Naive thymus-derived CD8-positive, alpha-beta T cell (primary cell): ENCODE measurements around the gene SLC25A10. TPM values are rescaled to one million over a fixed set of nuclear protein-coding genes. Genes with fewer than 3 reads are reported as not detected.

Source experiments
- ATAC-seq, 2 donors: fragments of 150-1000 bp; cut with Tn5 transposase in 1 of 2; sonication (Bioruptor Pico), chemical (Tn5 transposase) in 1 of 2; 1 replicate in 1 of 2; 2 replicates in 1 of 2; pipeline ENCODE4 v1.10.0; 2021; ENCODE audit warnings: mild to moderate bottlenecking in 2 of 2, moderate library complexity in 2 of 2
- POLR2A ChIA-PET: fragments of 350-600 bp; sonication (Branson Sonifier 250); formaldehyde crosslinking; loops from one replicate; lab custom pipeline; 2021; ENCODE audit warnings: antibody characterized with exemption; lab: Charles Lee
- DNase-seq, 10 donors: peaks; one replicate each; pipeline versions ENCODE4 v3.0.0 to v3.0.0-alpha.2; 2020 to 2022
- H3K27ac Mint-ChIP-seq, 10 donors: one replicate each; pipeline ENCODE4 v1.8.0; 2020 to 2022; ENCODE audit warnings: mild to moderate bottlenecking in 10 of 10, mixed read lengths in 10 of 10, moderate library complexity in 4 of 10, inconsistent platforms in 1 of 10
- H3K27me3 Mint-ChIP-seq, 5 donors: one replicate each; pipeline ENCODE4 v1.8.0; 2021 to 2022; ENCODE audit warnings: mixed read lengths in 5 of 5
- H3K36me3 Mint-ChIP-seq, 3 donors: one replicate each; pipeline ENCODE4 v1.8.0; 2020 to 2022; ENCODE audit warnings: mixed read lengths in 3 of 3, mild to moderate bottlenecking in 2 of 3, inconsistent platforms in 1 of 3
- H3K4me1 Mint-ChIP-seq, 4 donors: one replicate each; pipeline ENCODE4 v1.8.0; 2021 to 2022; ENCODE audit warnings: mixed read lengths in 4 of 4
- H3K4me3 Mint-ChIP-seq, 10 donors: one replicate each; pipeline ENCODE4 v1.8.0; 2020 to 2022; ENCODE audit warnings: mild to moderate bottlenecking in 10 of 10, mixed read lengths in 10 of 10, moderate library complexity in 6 of 10, inconsistent platforms in 1 of 10
- H3K9me3 Mint-ChIP-seq, 9 donors: one replicate each; pipeline ENCODE4 v1.8.0; 2020 to 2022; ENCODE audit warnings: mixed read lengths in 9 of 9, mild to moderate bottlenecking in 3 of 9, inconsistent platforms in 1 of 9, moderate library complexity in 1 of 9
- polyA plus RNA-seq, 3 donors: library from polyadenylated mRNA; unstranded; fragments of 300-500 nt; fragmentation: Illumina TruSeq; gene quantifications; one replicate each; pipeline ENCODE4 v1.2.3, GENCODE V29; 2021
- total RNA-seq, 8 experiments: library from RNA in 2 of 8; stranded (reverse) in 2 of 8; gene quantifications; one replicate each; pipeline ENCODE4 v1.2.3 and lab custom pipeline; 2021 to 2026

SLC25A10 gene
- total and polyA plus RNA-seq, 5 experiments from 2014 or later: 2.3 to 6.1 (median 4.4) TPM

DNA sequence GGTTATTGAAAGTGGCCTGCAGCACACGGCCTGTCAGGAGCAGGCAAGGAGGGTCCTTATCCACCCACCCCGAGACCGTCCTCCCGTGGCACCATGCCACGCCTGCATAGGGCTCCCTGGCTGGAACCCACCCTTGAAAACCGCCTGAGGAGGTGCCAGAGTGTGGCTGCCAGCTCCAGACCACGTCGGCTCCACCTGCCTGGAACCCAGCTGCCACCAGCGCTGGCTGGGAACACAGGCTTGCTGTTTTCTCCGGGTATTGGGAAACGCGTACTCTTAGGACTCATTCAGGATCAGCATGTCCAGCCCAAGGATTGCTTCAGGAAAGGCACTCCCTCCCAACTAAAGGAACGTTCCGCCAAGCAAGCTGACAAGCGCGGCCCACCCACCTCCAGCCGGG lies 35.2 kb upstream of the SLC25A10 start:
- POLR2A ChIA-PET: interaction anchor here (0.8 to 1.3 kb wide), 2 partner anchors 11 to 1100 kb away, joined by 3 to 4 read pairs; partner anchors contain the start of genes CCDC137 and OXLD1
- Mint-ChIP-seq H3K9me3 (no peaks in the 10 kb centered on the region), H3K4me3 (no peak overlapping the region), H3K4me1 (peaks cover 1 to 15% (median 9%) of the 10 kb centered on the region in 4 donors), H3K27me3 (no peaks in the 10 kb centered on the region), H3K27ac (peak overlapping the region in 1 of 10 donors; percentile 7), H3K36me3 (peaks cover 0 to 28% (median 0%) of the 10 kb centered on the region in 3 donors)
- DNase-seq: no peak
- no peak for ATAC-seq

DNA sequence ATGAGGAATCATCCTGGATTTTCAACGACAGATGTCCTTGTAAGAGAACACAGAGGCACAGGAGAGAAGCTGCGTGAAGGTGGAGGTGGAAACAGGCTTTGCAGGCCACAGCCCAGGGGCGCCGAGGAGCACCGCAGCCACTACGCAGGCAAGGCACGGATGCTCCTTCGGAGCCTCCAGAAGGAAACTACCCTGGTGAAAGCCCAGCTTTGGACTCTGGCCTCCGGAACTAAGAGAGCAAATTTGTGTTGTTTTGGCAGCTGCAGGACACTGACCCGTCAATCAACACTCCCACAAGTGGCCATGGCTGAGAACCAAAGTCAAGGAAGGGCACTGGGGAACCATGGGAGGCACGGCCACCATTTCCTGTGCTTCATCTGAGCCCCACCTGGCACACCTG lies 31.9 kb upstream of the SLC25A10 start:
- ATAC-seq (no peak), DNase-seq (no peak)
- Mint-ChIP-seq H3K4me1 (peaks cover 9 to 37% (median 29%) of the 10 kb centered on the region in 4 donors), H3K4me3 (peak overlapping the region in 3 of 10 donors; percentile 18 to 41 (median 36)), H3K9me3 (peaks cover 0 to 2% (median 0%) of the 10 kb centered on the region in 9 donors), H3K36me3 (peaks cover 0 to 6% (median 0%) of the 10 kb centered on the region in 3 donors), H3K27ac (no peak overlapping the region), H3K27me3 (no peaks in the 10 kb centered on the region)
- POLR2A ChIA-PET: no interaction called here

DNA sequence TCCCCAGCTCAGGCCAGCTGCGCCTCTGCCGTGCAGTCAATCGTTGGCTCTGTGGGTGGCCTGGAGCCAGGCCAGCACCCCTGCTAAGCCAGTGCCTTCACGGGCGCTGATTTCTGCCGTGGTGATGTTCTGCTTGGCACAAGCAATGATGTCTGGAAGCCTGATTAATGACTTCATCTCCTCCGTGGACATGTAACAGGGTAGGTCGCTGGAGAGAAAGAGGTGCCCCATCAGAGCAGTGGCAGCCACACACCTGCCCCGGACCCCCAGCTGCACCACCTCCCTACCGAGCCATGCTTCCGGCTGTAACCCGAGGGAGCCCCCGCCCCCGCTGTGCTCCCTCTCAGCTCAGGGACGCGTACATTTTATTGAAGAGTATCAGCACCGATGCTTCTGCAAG lies 30.4 kb upstream of the SLC25A10 start:
- POLR2A ChIA-PET: interaction anchor here (1.0 to 5.6 kb wide), 8 partner anchors 8 to 390 kb away, joined by 3 to 80 read pairs (median 7); partner anchors contain the start of genes CCDC137, FAAP100, OXLD1 and SLC25A10
- ATAC-seq (no peak), DNase-seq (no peak)
- H3K27me3 Mint-ChIP-seq: no peaks in the 10 kb centered on the region
- H3K4me3 Mint-ChIP-seq: peak overlapping the region in 7 of 10 donors; percentile 4 to 48 (median 11)
- H3K27ac Mint-ChIP-seq: peak overlapping the region in 2 of 10 donors; percentile 34 to 40
- H3K9me3 Mint-ChIP-seq: peaks cover 0 to 2% (median 0%) of the 10 kb centered on the region in 9 donors
- peaks cover 9 to 43% (median 27%) of the 10 kb centered on the region in 4 donors for H3K4me1 Mint-ChIP-seq
- H3K36me3 Mint-ChIP-seq: peaks cover 0 to 11% (median 0%) of the 10 kb centered on the region in 3 donors

DNA sequence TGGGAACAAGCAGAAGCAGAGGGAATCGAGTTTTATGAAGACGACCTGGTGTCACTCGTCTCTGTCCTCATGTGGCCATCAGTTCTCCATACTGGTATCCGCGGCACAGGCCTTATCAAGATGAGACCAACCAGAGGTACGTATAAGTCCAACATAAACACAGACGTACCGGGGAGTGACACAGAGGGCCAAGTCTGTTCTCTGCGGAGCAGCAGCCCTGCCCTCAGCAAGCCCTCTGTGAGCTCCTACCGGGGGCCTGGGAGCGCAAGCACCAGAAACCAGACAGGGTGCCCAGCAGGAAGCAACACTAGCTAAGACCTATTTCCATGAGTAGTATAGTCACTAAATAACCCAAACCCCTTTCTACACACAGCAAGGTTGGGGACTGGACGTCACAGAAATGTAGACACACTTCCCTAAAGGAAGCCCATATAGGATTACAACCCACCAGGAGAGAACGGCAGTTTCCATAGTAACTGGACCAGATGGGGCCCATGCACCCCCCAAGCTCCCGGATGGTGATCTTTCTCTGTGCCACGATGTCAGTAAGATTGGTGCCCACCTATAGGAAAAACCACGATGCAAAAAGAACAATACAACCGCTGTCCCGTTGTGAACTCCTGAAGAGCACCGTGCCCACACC lies 29.4 kb upstream of the SLC25A10 start:
- DNase-seq (no peak), ATAC-seq (no peak)
- Mint-ChIP-seq H3K4me3 (peak overlapping the region; percentile 87 to 100 (median 98)), H3K27me3 (no peaks in the 10 kb centered on the region), H3K9me3 (peaks cover 0 to 2% (median 0%) of the 10 kb centered on the region in 9 donors), H3K27ac (peak overlapping the region; percentile 66 to 98 (median 92)), H3K4me1 (peaks cover 15 to 50% (median 30%) of the 10 kb centered on the region in 4 donors), H3K36me3 (peaks cover 0 to 20% (median 0%) of the 10 kb centered on the region in 3 donors)
- POLR2A ChIA-PET: interaction anchor here (0.6 to 5.8 kb wide), 15 partner anchors 8 to 1228 kb away, joined by 3 to 80 read pairs (median 4); partner anchors contain the start of genes CCDC137, FAAP100, MCRIP1 and MRPL12

DNA sequence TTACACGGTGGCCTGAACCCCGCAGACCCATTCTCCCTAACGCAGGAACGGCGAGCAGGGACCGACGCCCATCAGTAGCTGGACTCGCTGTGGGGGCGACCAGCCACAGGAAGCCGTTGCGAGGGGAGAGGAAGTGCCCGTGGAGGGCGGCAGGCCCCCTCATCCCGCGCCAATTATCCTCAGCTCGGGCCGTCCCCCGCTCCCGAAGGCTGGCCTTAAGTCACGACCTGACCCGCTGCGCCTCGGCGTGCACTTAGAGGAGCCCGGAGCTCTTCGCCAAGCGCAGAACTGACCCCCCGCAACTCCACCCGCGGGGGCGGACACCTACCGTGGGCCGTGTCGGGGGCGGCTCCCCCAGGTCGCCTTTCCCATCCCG lies 28.9 kb upstream of the SLC25A10 start:
- Mint-ChIP-seq H3K4me3 (peak overlapping the region; percentile 87 to 100 (median 98)), H3K9me3 (peaks cover 0 to 2% (median 0%) of the 10 kb centered on the region in 9 donors), H3K36me3 (peaks cover 0 to 20% (median 0%) of the 10 kb centered on the region in 3 donors), H3K27me3 (no peaks in the 10 kb centered on the region), H3K4me1 (peaks cover 15 to 50% (median 30%) of the 10 kb centered on the region in 4 donors), H3K27ac (peak overlapping the region; percentile 66 to 98 (median 92))
- DNase-seq (no peak), ATAC-seq (peak; percentile 20 to 41)
- POLR2A ChIA-PET: interaction anchor here (0.6 to 5.8 kb wide), 26 partner anchors 8 to 1229 kb away, joined by 3 to 80 read pairs (median 4); partner anchors contain the start of genes CCDC137, CEP131, FAAP100 and MCRIP1

DNA sequence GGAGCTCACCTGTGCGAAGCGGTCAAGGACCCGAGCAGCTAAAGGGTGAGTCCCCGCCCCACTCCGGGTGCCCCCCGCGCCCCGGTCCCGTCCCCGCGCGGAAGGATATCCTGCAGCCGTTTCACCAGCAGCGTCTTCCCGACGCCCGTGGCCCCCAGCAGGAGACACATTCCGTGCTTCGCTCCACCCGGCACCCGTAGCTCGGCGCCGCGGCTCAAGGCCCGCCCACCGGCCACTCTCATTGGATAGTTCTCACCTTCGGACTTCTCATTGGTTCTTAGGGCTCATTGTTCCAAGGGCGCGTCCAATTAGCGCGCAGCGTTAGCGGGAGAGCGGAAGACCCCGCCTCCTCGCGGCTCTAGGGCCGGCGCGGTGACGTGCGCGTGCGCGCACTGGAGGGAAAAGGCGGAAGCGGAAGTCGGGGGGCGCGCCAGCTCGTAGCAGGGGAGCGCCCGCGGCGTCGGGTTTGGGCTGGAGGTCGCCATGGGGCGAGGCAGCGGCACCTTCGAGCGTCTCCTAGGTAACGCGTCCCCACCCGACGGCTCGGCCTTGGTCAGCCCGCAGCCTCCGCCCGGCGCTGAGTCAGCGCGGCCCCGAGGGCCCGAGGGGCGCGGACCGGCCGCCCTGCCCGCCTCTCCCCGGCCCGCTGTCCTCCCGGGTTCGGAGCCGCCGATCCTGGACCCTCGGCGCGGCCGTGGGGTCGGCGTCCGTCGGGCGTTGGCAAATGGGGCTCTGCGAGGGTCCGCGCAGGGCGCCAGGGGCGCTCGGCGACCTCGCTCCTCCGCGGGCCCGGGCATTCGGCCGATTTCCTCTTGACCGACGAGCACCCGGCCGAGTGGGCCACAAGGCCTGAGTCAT lies 28.3 kb upstream of the SLC25A10 start, which contains the start of the genes ARL16 and HGS:
ARL16 (minus strand) TSS at position 214 of the 858 bp plus-strand sequence; CDS start at position 170, 44 bp downstream.
HGS (plus strand) TSS at position 428 of the 858 bp plus-strand sequence; CDS start at position 484, 56 bp downstream.
- H3K27ac Mint-ChIP-seq: peak within 1 kb of the TSS; percentile 84 to 98 (median 94)
- ATAC-seq: peak; percentile 98 to 99
- H3K36me3 Mint-ChIP-seq: peaks cover 0 to 22% (median 0%) of the 10 kb centered on the region in 3 donors
- H3K9me3 Mint-ChIP-seq: peaks cover 0 to 2% (median 0%) of the 10 kb centered on the region in 9 donors
- POLR2A ChIA-PET: interaction anchor here (0.6 to 5.8 kb wide), 25 partner anchors 8 to 1229 kb away, joined by 3 to 80 read pairs (median 4); partner anchors contain the start of genes CCDC137, CEP131, FAAP100 and MCRIP1
- peak within 1 kb of the TSS; percentile 87 to 100 (median 98) for H3K4me3 Mint-ChIP-seq
- peaks cover 17 to 54% (median 31%) of the 10 kb centered on the region in 4 donors for H3K4me1 Mint-ChIP-seq
- no peaks in the 10 kb centered on the region for H3K27me3 Mint-ChIP-seq
- peak; percentile 96 to 99 (median 97) for DNase-seq

DNA sequence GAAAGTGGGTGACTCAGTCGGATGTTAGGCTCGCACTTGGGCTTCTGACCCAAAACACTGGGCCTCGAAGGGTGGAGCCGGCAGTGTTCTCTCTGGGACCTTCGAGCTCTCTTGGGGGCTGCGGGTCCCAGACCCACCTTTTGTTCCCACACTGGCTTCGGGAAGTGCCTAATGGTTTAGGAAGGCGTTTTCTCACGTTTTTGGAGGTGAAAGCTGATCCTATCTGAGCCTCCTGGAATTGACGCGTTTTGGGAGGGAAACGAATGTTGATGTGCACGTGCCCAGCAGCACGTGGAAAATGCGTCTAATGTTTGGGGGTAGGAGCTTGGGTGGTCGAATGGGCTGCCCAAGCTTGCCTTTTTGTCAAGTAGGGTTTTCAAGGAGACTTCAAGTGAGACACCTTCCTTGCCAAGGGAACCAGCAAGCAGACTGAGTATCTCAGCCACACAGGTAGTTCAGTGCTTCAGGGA lies 27.6 kb upstream of the SLC25A10 start:
- H3K4me3 Mint-ChIP-seq: peak overlapping the region; percentile 76 to 91 (median 83)
- H3K27me3 Mint-ChIP-seq: no peaks in the 10 kb centered on the region
- no peak for ATAC-seq
- H3K36me3 Mint-ChIP-seq: peaks cover 0 to 29% (median 0%) of the 10 kb centered on the region in 3 donors
- no peak for DNase-seq
- peaks cover 0 to 2% (median 0%) of the 10 kb centered on the region in 9 donors for H3K9me3 Mint-ChIP-seq
- POLR2A ChIA-PET: interaction anchor here (1.0 to 5.8 kb wide), 12 partner anchors 12 to 1230 kb away, joined by 3 to 80 read pairs (median 6); partner anchors contain the start of genes CCDC137, MCRIP1, MRPL12 and OXLD1
- H3K27ac Mint-ChIP-seq: peak overlapping the region in 9 of 10 donors; percentile 56 to 88 (median 84)
- H3K4me1 Mint-ChIP-seq: peaks cover 20 to 55% (median 34%) of the 10 kb centered on the region in 4 donors

DNA sequence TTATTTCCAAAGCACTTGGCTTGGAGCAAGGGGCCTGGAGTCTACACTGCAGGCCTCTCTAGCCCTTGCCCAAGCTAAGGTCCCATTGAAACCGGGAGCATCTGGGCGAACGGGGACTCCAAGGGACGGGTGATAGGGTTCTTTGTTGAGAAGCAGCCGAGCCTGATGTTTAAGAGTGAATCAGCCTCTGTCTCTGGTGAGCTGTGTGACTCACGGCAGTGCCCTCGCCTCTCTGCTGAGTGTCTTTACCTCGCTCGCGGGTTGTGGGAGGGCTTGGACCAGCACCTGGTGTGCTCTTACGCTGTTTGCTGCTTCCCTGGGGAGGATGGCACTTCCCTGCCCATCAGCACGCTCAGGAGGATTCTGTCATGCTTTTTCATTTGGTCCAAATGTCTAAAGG lies 27.0 kb upstream of the SLC25A10 start:
- H3K27ac Mint-ChIP-seq: peak overlapping the region in 9 of 10 donors; percentile 25 to 88 (median 84)
- no peaks in the 10 kb centered on the region for H3K27me3 Mint-ChIP-seq
- H3K4me1 Mint-ChIP-seq: peaks cover 18 to 59% (median 38%) of the 10 kb centered on the region in 4 donors
- H3K9me3 Mint-ChIP-seq: peaks cover 0 to 2% (median 0%) of the 10 kb centered on the region in 9 donors
- DNase-seq: no peak
- H3K36me3 Mint-ChIP-seq: peaks cover 0 to 33% (median 0%) of the 10 kb centered on the region in 3 donors
- peak overlapping the region; percentile 76 to 91 (median 83) for H3K4me3 Mint-ChIP-seq
- POLR2A ChIA-PET: interaction anchor here (4.1 to 5.8 kb wide), 3 partner anchors 11 to 19 kb away, joined by 20 to 80 read pairs (median 75); partner anchors contain the start of genes CCDC137, MRPL12 and OXLD1
- ATAC-seq: no peak

DNA sequence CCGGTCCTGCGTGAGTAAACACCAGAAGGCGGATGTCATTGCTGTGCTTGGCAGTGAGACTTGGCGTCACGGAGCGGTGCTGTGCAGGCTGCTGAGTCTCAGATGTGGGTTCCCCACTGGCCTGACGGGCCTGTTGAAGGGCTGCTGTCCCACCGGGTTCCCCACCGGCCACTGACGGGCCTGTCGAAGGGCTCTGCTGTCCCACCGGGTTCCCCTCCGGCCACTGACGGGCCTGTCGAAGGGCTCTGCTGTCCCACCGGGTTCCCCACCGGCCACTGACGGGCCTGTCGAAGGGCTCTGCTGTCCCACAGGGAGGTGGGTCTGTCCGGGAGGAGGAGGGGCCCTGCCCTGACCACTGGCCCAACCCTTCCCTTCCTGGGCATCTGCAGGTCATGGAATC lies 25.5 kb upstream of the SLC25A10 start:
- ATAC-seq (no peak), DNase-seq (no peak)
- POLR2A ChIA-PET: interaction anchor here (5.6 to 5.8 kb wide), 2 partner anchors 16 to 21 kb away, joined by 75 to 80 read pairs; partner anchors contain the start of genes CCDC137, MRPL12 and OXLD1
- Mint-ChIP-seq H3K27me3 (no peaks in the 10 kb centered on the region), H3K9me3 (peaks cover 0 to 2% (median 0%) of the 10 kb centered on the region in 9 donors), H3K4me3 (peak overlapping the region in 2 of 10 donors; percentile 29 to 84), H3K27ac (peak overlapping the region in 2 of 10 donors; percentile 79 to 88), H3K4me1 (peaks cover 21 to 56% (median 38%) of the 10 kb centered on the region in 4 donors), H3K36me3 (peaks cover 0 to 42% (median 0%) of the 10 kb centered on the region in 3 donors)

DNA sequence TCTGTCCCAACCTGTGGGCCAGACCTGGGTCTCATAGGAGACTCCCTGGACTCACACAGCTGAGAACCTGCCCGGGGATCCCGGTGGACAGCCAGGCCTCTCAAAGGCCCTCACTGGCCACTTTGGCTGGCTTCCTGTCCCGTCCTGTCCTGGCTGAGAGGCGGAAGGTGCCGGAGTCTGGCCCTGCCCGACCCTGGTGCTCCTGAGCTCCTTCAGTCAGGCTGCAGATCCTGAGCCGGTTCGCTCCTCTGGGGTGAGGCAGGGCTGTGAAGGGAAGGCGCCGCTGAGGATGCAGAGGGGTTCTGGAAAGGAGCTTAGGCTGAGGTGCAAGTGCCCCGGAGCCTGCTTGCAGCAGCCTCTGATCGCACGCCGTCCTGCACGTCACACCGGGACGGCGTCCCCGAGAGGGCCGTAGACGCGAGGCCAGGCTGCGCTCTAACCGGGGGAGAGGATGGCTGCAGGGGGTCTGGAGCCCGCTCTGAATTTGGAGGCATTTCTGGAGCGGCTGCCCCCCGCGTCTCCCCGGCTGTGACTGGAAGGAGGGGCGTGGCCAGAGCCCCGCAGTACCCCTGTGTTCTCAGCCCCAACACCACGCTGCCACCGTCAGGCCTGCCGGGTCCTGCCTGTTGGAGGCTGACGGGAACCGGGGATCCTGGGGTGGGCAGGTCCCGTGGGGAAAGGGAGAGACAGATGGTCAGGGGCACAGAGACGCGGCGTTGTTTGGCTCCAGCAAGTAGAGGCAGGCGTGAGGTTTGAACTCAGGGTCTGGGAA lies 24.1 kb upstream of the SLC25A10 start:
- no peak for ATAC-seq
- peaks cover 0 to 47% (median 0%) of the 10 kb centered on the region in 3 donors for H3K36me3 Mint-ChIP-seq
- H3K4me1 Mint-ChIP-seq: peaks cover 21 to 44% (median 29%) of the 10 kb centered on the region in 4 donors
- POLR2A ChIA-PET: interaction anchor here (0.8 to 5.8 kb wide), 2 partner anchors 15 to 23 kb away, joined by 3 to 75 read pairs; partner anchors contain the start of gene MRPL12
- H3K27ac Mint-ChIP-seq: peak overlapping the region in 3 of 10 donors; percentile 28 to 91 (median 85)
- no peak for DNase-seq
- peak overlapping the region in 2 of 10 donors; percentile 7 to 43 for H3K4me3 Mint-ChIP-seq
- H3K27me3 Mint-ChIP-seq: no peaks in the 10 kb centered on the region
- H3K9me3 Mint-ChIP-seq: peaks cover 0 to 2% (median 0%) of the 10 kb centered on the region in 9 donors
